ENCODE data around the gene ELP1. TPM values are rescaled to one million over a fixed set of nuclear protein-coding genes. Genes with fewer than 3 reads are reported as not detected.

Gene ELP1, protein sequence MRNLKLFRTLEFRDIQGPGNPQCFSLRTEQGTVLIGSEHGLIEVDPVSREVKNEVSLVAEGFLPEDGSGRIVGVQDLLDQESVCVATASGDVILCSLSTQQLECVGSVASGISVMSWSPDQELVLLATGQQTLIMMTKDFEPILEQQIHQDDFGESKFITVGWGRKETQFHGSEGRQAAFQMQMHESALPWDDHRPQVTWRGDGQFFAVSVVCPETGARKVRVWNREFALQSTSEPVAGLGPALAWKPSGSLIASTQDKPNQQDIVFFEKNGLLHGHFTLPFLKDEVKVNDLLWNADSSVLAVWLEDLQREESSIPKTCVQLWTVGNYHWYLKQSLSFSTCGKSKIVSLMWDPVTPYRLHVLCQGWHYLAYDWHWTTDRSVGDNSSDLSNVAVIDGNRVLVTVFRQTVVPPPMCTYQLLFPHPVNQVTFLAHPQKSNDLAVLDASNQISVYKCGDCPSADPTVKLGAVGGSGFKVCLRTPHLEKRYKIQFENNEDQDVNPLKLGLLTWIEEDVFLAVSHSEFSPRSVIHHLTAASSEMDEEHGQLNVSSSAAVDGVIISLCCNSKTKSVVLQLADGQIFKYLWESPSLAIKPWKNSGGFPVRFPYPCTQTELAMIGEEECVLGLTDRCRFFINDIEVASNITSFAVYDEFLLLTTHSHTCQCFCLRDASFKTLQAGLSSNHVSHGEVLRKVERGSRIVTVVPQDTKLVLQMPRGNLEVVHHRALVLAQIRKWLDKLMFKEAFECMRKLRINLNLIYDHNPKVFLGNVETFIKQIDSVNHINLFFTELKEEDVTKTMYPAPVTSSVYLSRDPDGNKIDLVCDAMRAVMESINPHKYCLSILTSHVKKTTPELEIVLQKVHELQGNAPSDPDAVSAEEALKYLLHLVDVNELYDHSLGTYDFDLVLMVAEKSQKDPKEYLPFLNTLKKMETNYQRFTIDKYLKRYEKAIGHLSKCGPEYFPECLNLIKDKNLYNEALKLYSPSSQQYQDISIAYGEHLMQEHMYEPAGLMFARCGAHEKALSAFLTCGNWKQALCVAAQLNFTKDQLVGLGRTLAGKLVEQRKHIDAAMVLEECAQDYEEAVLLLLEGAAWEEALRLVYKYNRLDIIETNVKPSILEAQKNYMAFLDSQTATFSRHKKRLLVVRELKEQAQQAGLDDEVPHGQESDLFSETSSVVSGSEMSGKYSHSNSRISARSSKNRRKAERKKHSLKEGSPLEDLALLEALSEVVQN (N-terminal part only)
- total RNA-seq (2022; extraction: Qiagen RNA extraction), result 17.9 to 20.1 TPM (median 18.8 TPM) in 5 replicates

DNA sequence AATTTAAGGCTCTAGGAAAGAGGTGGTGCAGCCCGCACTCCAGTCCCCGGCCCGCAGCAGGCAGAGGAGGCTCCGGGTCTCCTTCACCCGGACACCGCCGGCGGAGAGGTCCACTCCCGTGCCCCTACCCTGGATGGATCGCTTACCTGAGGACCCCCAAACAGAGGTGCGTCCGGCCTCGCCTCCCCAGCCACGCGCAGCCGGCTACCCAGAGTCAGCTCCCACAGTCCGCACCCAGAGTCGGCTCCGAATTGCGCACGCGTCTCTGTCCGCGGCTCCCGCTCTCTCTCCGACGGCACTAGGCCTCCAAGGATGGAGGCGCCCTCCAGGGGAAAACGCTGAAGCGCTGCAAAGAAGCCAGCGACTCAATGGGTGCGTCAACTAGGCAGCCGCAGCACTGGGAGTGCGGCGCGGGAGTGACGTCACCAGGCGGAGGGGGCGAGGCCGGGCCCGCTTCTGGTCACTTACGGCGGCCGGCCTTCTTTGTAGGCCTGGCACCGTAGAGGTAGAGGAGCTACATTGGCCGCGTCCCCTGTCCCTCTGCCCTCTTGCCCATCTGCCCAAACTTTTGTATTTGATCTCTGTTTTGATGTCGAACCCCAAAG is at the start of gene ELP1:
ELP1 (minus strand) TSS at position 407 of the 605 bp plus-strand sequence. CDS start 2,978 bp downstream, outside the sequence.

DNA sequence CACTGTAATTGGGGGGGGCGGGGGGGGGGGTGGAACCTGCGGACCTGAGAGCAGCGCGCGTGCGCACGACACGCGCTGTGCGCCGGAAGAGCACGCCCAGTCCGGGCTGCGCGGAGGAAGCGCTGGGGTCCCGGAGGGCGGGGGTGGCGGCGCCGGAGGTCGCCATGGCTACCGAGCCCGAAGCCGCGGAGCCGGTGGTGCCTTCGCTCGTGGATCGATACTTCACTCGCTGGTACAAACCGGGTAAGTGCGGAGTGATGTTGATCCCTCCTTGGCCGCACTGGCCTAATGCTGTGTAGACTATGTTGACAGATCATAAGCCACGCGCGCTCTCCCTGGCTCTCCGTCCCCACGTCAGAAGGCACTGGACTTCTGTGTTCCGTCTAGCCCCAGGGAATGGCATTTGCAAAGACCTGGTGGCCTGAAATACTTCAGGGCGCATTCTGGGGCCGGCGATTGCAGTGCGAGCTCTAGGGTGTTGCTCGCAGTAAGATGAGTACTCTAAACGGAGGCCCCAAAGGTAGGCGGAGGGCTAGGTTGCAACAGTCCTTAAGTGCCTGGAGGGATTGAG is 484 bp upstream of the ELP1 start, which contains the start of gene ABITRAM:
ABITRAM (plus strand) TSS at position 78 of the 571 bp plus-strand sequence; CDS start at position 165, 87 bp downstream.

DNA sequence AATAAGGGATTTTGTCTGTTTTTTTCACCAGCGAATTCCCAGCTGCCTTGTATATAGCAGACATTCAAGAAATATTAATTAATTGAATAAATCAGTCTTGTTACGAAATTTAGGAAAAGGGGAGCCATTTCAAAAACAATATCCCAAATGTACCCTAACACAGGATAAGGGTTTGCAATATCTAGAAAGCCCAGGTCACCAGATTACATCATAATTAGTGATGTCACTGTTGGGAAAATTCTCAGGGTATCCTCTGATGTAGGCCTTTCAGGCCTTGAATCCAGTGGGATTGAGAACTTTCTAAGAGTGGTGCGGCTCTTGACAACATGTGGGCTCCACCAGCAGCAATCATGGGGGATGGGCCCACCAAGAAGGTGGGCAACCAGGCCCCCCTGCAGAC is 71.9 kb downstream of the ELP1 start, which contains the start of gene ACTL7A:
ACTL7A (plus strand) TSS at position 270 of the 400 bp plus-strand sequence; CDS start at position 327, 57 bp downstream.

DNA sequence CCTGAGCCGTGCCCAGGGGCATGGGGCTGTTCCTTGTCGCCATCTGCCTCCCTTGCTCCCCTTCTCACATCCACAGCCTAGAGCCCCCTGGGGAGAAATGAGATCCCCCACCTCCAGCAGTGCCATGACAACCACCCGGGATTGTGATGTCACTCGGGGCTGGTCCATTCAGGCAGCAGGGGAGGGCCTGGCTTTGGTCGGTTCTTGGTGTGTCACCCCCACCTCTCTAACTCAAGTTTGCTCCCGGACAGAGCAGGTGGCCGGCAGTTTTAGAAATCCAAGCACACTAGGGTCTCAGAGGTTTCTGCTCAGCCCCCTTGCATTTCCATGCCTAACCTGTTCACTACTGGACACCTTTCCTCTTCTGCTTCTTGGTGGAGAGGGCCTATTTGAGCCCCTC is 78.0 kb downstream of the ELP1 start, which contains the start of gene ACTL7B:
ACTL7B (minus strand) TSS at position 99 of the 400 bp plus-strand sequence; CDS start at position 43, 56 bp downstream.

Other genes starting within 250 kb of the ELP1 start
- gene ACTL7B, start 78.1 kb downstream of the ELP1 start, total RNA-seq (2022; extraction: Qiagen RNA extraction), result 0.02 to 0.03 TPM in 2 of 5 replicates, not detected in the others
- gene ACTL7A, start 71.9 kb downstream of the ELP1 start, total RNA-seq (2022; extraction: Qiagen RNA extraction), result not detected in 5 replicates
- 20.0 to 24.3 TPM (median 20.9 TPM) in 5 replicates for gene ABITRAM, start 276 bp upstream of the ELP1 start, total RNA-seq (2022; extraction: Qiagen RNA extraction)
- 43.3 to 54.4 TPM (median 47.9 TPM) in 5 replicates for gene CTNNAL1, start 79.4 kb upstream of the ELP1 start, total RNA-seq (2022; extraction: Qiagen RNA extraction)
- gene TMEM245, start 185.8 kb upstream of the ELP1 start, total RNA-seq (2022; extraction: Qiagen RNA extraction), result 47.7 to 62.6 TPM (median 57.5 TPM) in 5 replicates
- 0.15 to 0.27 TPM (median 0.27 TPM) in 5 replicates for gene FRRS1L, start 233.1 kb upstream of the ELP1 start, total RNA-seq (2022; extraction: Qiagen RNA extraction)